Omental fat pad (tissue), 4 donors: ENCODE data around the gene OTC. TPM values are rescaled to one million over a fixed set of nuclear protein-coding genes. Genes with fewer than 3 reads are reported as not detected.

Source experiments
- ATAC-seq: fragments of 150-250 bp; one replicate; pipeline ENCODE4 v1.9.1; 2016; ENCODE audit warnings: mild to moderate bottlenecking, moderate library complexity; ENCODE audit not compliant: low FRiP score
- DNase-seq: peaks from one replicate; pipeline ENCODE4 v3.0.0-alpha.2; 2019; ENCODE audit warnings: low spot score
- total RNA-seq, 4 donors: library from RNA; depleted of rRNA; stranded (reverse); fragments of >200 nt; gene quantifications; one replicate each; pipeline ENCODE4 v1.1.0, GENCODE V29; 2016
- TF ChIP-seq, protein P1 (sequence below), 3 donors: fragments of 450-650 bp; IDR thresholded peaks; one replicate each; pipeline ENCODE4 v1.5.1; 2016 to 2017; ENCODE audit warnings: antibody characterized with exemption in 3 of 3, mild to moderate bottlenecking in 3 of 3, moderate library complexity in 2 of 3

The OTC gene
- total RNA-seq, 4 donors from 2014 or later: 0.36 to 9.8 (median 1.4) TPM

DNA sequence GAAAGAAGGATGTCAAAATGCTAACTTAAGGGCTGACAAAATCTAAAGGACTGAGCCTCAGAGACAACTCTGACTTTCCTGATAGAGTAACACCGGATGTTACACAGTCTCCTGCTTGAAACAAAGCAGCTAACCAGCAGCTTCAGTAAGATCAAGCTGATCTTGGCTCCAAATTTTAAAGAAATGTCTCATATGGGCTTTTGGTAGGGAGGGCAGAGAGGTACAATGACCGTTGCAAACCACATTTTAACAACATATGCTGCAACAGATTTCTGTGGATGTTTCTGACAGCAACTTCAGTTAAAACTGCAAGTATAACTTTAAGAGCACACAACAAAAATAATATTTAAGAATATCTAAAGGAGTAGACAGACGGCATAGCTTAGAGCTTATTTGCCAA is 34.2 kb upstream of the OTC start:
- ATAC-seq: no peak
- DNase-seq: no peak
- TF ChIP-seq, protein P1, sequence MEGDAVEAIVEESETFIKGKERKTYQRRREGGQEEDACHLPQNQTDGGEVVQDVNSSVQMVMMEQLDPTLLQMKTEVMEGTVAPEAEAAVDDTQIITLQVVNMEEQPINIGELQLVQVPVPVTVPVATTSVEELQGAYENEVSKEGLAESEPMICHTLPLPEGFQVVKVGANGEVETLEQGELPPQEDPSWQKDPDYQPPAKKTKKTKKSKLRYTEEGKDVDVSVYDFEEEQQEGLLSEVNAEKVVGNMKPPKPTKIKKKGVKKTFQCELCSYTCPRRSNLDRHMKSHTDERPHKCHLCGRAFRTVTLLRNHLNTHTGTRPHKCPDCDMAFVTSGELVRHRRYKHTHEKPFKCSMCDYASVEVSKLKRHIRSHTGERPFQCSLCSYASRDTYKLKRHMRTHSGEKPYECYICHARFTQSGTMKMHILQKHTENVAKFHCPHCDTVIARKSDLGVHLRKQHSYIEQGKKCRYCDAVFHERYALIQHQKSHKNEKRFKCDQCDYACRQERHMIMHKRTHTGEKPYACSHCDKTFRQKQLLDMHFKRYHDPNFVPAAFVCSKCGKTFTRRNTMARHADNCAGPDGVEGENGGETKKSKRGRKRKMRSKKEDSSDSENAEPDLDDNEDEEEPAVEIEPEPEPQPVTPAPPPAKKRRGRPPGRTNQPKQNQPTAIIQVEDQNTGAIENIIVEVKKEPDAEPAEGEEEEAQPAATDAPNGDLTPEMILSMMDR (IDR thresholded peaks at IDR 0.05): no peak

- no peak for DNase-seq
- TF ChIP-seq, protein P1 (IDR thresholded peaks at IDR 0.05): no peak
- no peak for ATAC-seq
These were observed 33.8 kb upstream of the OTC start for GRCh38 chrX:38318606-38319005.

- no peak for ATAC-seq
- TF ChIP-seq, protein P1 (IDR thresholded peaks at IDR 0.05): no peak
- DNase-seq: no peak
These were observed 31.6 kb upstream of the OTC start for GRCh38 chrX:38320819-38321218.

DNA sequence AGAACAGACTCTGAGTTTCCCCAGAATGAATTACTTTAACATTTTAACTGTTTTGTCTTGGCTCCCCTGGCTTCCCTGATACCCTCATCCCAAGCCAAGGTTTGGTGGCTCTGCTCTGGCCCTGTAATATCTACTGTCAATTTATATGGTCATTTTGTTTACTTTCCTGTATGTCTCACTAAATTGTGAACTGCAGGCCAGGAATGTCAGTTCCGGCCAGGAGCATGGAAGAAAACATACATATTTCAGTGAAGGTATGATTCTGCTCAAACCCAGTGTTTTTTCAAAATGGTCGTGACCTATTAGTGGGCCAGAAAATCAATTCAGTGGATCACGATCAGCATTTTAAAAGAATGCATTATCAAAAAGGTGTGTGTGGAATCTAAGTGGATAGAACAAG is 26.3 kb upstream of the OTC start:
- ATAC-seq (no peak), DNase-seq (no peak)
- TF ChIP-seq, protein P1 (IDR thresholded peaks at IDR 0.05): no peak

DNA sequence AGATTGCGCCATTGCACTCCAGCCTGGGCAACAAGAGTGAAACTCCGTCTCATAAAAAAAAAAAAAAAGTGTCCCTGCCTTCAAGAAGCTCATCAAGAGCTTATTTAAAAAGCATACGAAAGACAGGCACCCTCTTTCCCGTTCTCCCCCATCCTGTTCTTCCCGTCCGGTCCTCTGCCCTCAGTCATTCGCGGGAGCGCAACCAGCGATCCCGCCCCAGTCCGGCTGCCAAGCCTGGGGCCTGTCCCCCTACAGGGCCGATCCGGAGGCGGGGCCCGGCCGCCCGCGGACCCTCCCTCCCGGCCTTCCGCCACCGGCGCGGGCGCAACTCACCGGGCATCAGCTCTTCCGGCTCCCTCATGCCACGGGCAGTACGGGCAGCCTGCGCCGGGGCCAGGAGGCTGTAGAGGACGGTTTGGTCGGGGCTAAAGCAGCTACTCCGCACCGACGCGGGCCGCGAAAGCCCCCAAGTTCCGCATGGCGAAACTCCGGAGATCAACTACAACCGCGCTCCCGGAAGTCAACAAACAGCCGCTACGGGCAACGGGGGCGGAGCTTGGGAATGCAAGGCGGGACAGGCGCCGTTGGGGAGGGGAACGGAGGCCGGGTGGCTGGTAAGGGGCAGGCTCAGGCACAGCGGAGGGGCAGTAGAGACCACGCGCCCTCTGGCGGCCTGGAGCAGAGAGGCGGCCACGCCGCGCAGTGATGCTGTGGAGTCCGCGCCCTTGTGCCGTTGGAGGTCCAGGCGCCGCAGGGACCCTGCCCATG is 25.2 kb upstream of the OTC start, which contains the start of gene RPGR:
RPGR (minus strand) TSS at position 503 of the 768 bp plus-strand sequence; CDS start at position 361, 142 bp downstream.
- DNase-seq (peak; percentile 77), ATAC-seq (peak; percentile 98)
- TF ChIP-seq, protein P1 (IDR thresholded peaks at IDR 0.05): peak in 1 of 3 donors; percentile 30

- ATAC-seq (no peak), DNase-seq (no peak)
These were observed 24.7 kb upstream of the OTC start for GRCh38 chrX:38327775-38328081.

More at GRCh38 chrX:38327775-38328081, 24.7 kb upstream of the OTC start:
- TF ChIP-seq, protein P1 (IDR thresholded peaks at IDR 0.05): no peak
